GM18870 (cell line): ENCODE data around the gene LIPK.
"Not testable (repeated sequence)": the region's sequence is repeated elsewhere in the genome, so short reads cannot be mapped to it uniquely, and the experiment has no call there.

Source experiments
- ATAC-seq: cut with Tn5 transposase; IDR thresholded peaks from one replicate; pipeline ENCODE4 v1.9.1; 2021; ENCODE audit warnings: moderate library complexity; ENCODE audit not compliant: unreplicated experiment

Gene LIPK, protein sequence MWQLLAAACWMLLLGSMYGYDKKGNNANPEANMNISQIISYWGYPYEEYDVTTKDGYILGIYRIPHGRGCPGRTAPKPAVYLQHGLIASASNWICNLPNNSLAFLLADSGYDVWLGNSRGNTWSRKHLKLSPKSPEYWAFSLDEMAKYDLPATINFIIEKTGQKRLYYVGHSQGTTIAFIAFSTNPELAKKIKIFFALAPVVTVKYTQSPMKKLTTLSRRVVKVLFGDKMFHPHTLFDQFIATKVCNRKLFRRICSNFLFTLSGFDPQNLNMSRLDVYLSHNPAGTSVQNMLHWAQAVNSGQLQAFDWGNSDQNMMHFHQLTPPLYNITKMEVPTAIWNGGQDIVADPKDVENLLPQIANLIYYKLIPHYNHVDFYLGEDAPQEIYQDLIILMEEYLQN

DNA sequence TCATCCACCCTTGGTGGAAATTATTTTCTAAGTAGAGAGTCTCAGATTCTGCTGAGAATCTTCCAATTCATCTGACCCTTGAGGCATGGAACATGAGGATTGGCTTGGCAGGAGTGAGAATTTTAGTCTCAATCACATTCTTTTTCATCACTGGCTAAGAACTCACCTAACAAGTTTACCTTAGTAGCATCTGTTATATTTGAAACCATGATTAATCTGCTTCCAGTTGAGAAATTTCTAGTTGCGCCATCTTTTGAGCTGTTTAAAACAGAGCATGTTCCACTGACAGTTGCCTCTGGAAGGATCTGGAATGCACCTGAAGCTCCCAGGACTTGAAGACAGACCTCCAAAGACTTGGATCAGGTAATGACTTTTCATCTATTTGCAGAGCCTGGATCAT, at the start of gene LIPK:
TSS of gene LIPK (plus strand) at position 292 of the 400 bp plus-strand sequence. CDS start 18,295 bp downstream, outside the sequence.
- no peak for ATAC-seq

DNA sequence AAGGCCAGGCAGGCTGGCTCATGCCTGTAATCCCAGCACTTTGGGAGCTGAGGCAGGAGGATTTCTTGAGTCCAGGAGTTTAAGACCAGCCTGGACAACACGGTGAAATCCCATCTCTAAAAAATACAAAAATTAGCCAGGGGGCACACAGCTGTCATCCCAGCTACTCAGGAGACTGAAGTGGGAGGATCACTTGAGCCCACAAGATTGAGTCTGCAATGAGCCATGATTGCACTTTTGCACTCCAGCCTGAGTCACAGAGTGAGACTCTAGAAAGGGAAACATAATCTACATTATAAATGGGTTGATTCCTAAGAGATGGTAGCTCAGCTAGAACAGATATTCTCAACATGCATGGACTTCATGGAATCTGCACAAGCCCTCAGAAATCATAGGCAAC, 48.1 kb upstream of the LIPK start:
- no peak for ATAC-seq

DNA sequence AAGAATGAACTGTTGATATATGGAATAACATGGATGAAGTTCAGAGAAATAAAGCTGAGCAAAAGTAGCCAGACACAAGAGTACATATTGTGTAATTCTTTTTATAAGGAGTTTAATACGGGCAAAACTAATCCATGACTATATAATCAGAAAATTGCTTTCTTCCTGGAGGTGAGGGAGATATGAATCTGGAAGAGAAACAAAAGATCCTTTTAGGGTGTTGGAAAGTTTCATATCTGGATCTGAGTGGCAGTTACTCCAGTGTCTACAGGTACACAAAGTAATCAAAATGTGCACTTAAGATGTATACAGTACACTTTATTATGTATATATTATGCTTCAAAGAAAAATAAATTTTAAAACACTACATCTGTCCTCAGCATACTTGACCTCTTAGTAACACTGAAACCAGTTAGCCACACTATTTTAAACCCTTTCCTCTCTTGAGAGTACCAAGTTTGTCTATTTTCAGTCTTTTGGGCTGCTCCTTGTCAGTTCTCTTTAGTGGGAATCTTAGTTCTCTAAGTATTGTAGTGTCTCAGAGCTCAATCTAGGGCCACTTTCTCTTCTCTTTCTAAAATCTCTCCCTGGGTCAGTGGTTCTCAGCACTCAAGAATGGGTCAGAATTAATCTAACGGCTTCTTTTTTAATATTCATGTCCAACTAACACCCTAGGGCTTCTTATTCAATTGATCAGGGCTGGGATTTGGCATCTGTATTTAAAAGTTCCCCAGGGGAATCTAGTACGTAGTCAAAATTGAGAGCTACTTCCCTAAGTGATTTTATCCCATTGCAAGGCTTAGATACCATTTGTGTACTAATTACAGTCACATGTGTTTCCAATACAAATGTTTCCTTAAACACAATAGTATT, 46.1 kb upstream of the LIPK start:
- no peak for ATAC-seq

DNA sequence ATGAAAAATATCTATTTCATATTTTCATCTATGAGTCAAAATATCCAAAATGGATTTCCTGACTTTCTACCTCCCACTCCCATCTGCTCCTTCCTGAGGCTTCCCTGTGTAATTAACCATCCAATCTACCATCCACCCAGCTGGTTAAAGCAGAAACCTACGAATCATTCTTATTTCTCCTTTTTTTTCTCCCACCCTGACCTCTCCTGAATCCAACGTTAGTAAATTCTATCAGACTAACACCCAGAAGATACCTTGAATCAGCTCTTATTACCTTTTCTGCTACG, 45.5 kb upstream of the LIPK start:
- no peak for ATAC-seq

DNA sequence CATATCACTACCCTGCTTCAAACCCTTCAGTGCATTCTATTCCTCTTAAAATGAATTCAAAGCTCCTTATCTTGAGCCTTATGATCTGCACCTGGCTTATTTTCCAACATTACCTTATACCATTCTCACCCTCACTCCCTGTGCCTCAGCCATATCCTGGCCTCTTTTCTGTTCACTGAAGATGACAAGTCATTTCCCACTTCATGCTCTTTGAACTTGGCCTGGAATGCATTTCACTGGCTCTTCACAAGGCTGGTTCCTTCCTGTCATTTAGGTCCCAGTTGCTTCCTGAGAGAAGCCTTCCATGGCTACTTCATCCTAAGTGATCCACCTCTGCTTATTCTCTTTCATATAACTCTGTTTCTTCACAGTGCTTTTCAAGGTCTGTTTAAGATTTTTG, 45.0 kb upstream of the LIPK start:
- no peak for ATAC-seq

DNA sequence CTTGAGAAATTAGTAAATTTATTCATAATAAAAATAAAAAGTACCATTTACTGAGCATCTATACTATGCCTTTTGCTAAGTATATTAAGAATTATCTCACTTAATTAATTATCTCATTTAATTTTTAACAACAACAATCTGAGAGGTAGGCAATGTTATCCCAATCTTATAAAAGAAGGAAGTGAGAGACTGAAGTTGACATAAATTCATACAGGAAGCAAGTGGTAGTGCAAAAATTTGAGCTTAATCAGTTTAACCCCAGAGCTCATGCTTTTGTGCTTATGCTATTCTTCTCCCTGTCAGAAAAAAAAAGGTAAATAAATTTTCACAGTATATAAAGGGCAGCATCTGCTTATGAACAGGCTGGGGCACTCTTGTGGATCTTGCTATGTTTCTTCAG, 44.5 kb upstream of the LIPK start:
- ATAC-seq: no peak

DNA sequence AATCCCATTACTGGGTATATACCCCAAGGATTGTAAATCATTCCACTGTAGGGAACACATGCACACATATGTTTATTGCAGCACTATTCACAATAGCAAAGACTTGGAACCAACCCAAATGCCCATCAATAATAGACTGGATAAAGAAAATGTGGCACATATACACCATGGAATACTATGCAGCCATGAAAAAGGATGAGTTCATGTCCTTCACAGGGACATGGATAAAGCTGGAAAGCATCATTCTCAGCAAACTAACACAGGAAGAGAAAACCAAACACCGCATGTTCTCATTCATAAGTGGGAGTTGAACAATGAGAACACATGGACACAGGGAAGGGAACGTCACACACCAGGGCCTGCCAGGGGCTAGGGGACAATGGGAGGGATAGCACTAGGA, 42.9 kb upstream of the LIPK start:
- not testable (repeated sequence) for ATAC-seq

DNA sequence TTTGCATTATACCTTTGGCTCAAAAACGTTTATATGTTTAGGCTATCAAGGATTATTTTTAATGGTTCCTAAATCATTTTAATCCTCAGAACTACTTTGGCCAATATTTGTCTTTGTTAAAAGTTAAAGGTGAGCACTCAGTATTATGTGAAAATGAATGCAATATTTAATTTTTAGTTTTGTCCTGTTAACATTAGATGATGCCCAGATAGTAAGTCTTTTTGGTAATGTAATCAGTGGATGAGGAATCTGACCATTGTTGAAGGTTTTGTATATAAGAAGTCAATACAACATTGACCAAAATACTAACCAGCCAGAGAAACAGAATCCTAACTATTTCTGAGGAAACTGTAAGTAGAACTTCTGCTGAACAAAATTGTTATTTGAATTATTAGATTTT, 41.9 kb upstream of the LIPK start, which contains the start of gene LIPF:
TSS of gene LIPF (plus strand) at position 301 of the 400 bp plus-strand sequence. CDS start 2,856 bp downstream, outside the sequence.
- no peak for ATAC-seq

DNA sequence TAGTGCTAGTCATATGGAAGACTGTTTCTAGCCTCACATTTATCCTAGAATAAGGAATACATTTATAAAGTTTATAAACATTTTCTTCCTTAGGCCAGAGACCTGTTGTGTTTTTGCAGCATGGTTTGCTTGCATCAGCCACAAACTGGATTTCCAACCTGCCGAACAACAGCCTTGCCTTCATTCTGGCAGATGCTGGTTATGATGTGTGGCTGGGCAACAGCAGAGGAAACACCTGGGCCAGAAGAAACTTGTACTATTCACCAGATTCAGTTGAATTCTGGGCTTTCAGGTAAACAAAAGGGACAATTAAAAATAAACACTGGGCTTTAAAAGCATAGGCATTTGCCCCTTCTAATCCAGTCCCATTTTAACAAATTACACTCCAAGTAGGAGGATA, 37.6 kb upstream of the LIPK start:
- ATAC-seq: no peak

DNA sequence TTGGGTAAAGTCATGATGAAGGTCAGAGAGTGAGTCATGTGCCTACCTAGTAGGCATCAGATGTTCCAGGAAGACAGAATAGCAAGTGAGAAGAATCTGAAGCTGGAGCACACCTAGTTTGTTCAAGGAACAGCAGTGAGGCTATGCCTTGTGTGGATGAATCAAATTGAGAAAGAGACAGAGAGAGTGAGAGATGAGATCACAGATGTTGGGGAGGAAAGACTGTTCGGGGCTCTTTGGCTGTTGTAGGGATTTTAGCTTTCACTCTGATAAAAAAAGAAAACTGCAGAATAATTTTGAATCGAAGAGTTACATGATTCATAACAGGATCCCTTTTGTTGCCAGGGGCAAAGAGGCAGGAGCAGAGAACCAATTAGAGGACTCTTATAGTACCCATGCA, 35.6 kb upstream of the LIPK start:
- peak; percentile 88 for ATAC-seq

DNA sequence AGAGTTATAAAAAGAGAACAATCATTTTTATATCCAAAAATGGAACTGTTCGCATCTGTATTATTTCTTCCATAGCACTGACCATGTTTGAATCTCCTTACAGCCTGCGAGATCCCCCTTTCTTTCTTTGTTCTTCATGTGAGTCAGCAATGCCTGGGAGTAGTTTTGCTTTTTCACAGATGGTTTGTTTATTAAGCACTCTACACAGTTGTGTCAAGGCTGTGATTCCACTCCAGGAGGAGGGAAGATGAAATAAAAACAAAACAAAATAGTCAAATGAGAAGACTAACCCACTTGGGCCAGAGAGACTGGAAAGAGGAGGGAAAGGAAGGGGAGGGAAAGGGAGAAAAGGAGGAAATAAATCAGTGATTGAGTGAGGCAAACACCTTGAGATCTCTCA, 34.0 kb upstream of the LIPK start:
- ATAC-seq: no peak

- no peak for ATAC-seq
Observed at GRCh38 chr10:88676283-88677060, 29.6 kb upstream of the LIPK start.

DNA sequence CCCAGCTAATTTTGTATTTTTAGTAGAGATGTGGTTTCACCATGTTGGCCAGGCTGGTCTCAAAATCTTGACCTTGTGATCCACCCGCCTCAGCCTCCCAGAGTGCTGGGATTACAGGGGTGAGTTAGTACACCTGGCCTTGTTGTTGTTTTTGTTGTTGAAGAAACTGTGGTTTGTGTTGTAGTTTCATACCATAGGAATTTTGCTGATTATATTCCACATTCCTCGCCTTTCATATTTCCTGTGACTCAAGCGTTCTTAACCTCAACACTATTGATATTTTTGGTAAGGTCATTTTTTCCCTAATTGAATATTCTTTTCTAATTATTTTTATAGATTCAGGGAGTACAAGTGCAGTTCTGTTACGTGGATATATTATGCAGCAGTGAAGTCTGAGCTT, 25.1 kb upstream of the LIPK start:
- ATAC-seq: no peak

DNA sequence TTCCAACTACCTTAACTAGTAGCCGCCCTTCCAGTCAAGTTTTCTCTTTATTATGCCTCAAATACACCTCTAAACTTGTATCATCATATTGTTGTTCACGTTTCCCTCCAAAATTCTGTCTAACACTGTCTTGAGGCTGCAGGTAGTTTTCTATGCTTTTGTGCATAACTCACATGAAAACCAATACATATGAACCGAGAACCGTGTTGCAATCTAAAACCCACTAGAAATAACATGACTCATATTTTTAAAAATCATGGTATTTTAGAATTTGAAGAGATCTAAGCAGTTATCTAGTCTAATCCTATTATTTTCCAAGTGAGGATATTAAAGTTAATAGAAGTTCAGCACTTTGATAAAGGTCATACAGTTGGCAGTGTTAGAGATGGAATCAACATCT, 23.6 kb upstream of the LIPK start:
- ATAC-seq: no peak

GRCh38 chr10:88687853-88688467, 18.1 kb upstream of the LIPK start:
- no peak for ATAC-seq

GRCh38 chr10:88689366-88689765, 16.7 kb upstream of the LIPK start:
- ATAC-seq: no peak

- ATAC-seq: no peak
Observed at GRCh38 chr10:88693392-88694020, 12.5 kb upstream of the LIPK start.

DNA sequence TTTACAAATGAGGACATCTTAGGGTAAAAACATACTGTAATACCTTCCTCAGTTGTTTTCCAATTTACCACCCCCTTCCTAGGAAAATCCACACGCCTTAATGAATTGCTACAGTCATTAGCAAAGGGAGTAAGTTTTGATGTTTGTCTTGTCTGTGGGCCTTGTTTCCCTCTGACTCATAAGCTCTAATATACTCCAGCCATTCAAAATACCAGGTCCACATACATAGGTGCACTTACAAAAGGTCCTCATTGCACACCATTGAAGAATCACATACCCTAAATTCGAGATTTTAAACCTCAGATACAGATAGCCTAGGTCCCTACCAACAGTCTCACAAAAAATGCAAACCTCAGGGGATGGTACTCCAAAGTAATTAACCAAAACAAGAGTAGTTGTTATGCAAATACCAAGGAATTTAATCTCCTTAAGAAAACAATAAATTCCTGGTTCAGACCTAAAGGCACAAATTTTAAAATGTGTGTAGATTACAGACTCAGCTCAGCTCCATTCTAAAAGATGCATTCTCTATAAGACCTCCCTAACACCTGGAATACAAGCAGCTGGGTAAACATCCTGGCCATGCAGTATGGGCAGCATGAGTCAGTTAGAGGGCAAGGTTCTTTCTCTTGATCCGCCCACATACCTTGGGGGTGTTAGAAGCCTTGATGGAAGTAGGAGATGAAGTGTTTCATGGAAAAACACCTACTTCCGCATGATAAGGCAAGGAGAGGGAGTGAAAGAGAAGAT, 3.0 kb upstream of the LIPK start:
- no peak for ATAC-seq

DNA sequence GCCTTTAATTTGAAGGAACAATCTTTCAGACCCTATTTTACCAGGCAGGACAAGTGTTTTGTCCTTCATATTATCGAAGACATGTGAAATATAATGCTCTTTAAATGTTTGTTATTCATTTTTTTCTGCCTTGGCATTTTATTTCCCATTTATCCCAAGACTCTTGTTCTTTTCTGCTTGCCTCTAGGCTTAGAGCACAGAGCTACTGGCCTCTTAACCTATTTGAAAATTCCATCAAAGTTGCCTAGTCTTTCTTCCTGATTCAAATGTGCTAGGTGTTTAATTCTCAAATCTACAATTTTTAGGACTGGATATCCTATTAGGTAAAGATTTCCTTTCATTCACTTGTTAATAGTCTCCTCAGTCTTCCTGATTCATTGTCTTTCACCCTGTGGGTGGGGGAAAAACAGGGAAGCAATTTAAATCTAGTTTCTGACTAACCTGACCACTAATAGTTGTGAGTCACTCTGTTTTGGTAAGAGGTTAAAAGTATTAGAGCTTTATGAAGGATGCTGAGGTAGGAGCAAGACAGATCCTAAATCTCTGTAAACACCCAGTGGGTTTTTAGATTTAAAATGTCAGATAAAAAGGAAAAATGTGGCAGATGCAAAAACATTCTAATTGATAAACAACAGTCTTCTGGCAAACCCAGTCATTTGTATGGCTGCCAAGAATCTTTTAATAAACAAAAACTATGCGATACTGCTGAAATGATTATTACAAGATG, 1.5 kb downstream of the LIPK start:
- ATAC-seq: no peak
